Measurements from ENCODE around the gene LASP1. TPM values are rescaled to one million over a fixed set of nuclear protein-coding genes. Genes with fewer than 3 reads are reported as not detected.

The LASP1 gene
- polyA plus RNA-seq, 1 donor (not counting 4 experiments of a cell fraction or from before 2014, with no cell fraction given), result 88.1 TPM

DNA sequence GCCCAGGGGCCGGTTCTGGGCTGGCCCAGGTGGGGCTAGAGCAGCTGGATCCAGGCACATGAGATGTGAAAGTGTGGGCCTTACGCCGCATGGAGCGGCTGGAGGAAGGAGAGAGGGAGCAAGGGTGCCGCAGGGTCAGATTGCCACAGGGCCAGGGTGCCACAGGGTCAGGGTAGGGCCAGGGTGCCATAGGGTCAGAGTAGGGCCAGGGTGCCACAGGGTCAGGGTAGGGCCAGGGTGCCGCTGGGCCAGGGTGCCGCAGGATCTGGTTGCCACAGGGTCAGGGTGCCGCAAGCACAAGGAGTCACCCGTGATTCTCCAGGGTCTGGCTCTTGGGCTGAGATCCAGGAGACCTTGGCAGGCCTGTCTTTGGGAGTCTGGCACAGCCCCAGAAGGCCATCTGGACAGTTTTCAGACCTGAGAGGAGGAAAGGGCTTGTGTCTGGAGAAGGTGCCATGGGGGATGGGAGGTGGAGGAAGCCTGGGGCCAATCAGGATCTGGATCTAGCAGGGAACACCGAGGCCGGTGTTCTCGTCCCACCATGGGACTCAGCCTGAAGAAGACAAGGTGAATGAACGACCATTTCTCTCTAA, 42.5 kb downstream of the LASP1 start:
- no peak overlapping the region for H3K27ac ChIP-seq (ENCODE audit: control insufficient read depth, insufficient read depth, low read length)
- FAIRE-seq (no peak), DNase-seq (ENCODE audit: low read depth, low spot score) (no peak)
- no peak overlapping the region for H3K9ac ChIP-seq (ENCODE audit: control insufficient read depth, extremely low read depth, insufficient read depth, low read length)
- no peak overlapping the region for H3K4me3 ChIP-seq (ENCODE audit: control insufficient read depth in 2 of 3, extremely low read depth in 1 of 3, insufficient read depth in 2 of 3, low read depth in 1 of 3, low read length in 3 of 3)
- no peak for TF ChIP-seq CTCF (optimal IDR thresholded peaks at IDR 0.05 in 1 of 3, IDR thresholded peaks at IDR 0.05 in 1 of 3, conservative IDR thresholded peaks at IDR 0.05 in 1 of 3; ENCODE audit: extremely low read depth in 1 of 3, insufficient read depth in 2 of 3, low read length in 3 of 3)
- TF ChIP-seq EZH2 (IDR thresholded peaks at IDR 0.05; ENCODE audit: low read length), result no peak
- H3K9me1 ChIP-seq (ENCODE audit: control insufficient read depth, extremely low read depth, insufficient read depth, low read length), result no peaks in the 10 kb centered on the region
- no peak overlapping the region for H2AFZ ChIP-seq (ENCODE audit: control insufficient read depth, low read length)
- no peaks in the 10 kb centered on the region for H3K9me3 ChIP-seq (ENCODE audit: control insufficient read depth, low read depth, low read length)
- H3K79me2 ChIP-seq (ENCODE audit: control insufficient read depth, insufficient read depth, low read length), result peaks cover 30% of the 10 kb centered on the region
- H3K36me3 ChIP-seq (ENCODE audit: control insufficient read depth in 2 of 2, extremely low read depth in 1 of 2, insufficient read depth in 2 of 2, low read length in 2 of 2), result peaks cover 42 to 43% of the 10 kb centered on the region in 2 experiments
- H3K27me3 ChIP-seq (ENCODE audit: control insufficient read depth, extremely low read depth, insufficient read depth, low read length), result no peaks in the 10 kb centered on the region
- H4K20me1 ChIP-seq (ENCODE audit: control insufficient read depth, extremely low read depth, insufficient read depth, low read length), result peaks cover 8% of the 10 kb centered on the region
- no peak overlapping the region for H3K4me2 ChIP-seq (ENCODE audit: control insufficient read depth, extremely low read depth, insufficient read depth, low read depth, low read length)
- peaks cover 19% of the 10 kb centered on the region for H3K4me1 ChIP-seq (ENCODE audit: control insufficient read depth, extremely low read depth, insufficient read depth, low read length)
- dilution Hi-C loops (cut with MboI; ENCODE audit: extremely low pct_ligation_motif_present, low sequenced_read_pairs), result no loop called here

DNA sequence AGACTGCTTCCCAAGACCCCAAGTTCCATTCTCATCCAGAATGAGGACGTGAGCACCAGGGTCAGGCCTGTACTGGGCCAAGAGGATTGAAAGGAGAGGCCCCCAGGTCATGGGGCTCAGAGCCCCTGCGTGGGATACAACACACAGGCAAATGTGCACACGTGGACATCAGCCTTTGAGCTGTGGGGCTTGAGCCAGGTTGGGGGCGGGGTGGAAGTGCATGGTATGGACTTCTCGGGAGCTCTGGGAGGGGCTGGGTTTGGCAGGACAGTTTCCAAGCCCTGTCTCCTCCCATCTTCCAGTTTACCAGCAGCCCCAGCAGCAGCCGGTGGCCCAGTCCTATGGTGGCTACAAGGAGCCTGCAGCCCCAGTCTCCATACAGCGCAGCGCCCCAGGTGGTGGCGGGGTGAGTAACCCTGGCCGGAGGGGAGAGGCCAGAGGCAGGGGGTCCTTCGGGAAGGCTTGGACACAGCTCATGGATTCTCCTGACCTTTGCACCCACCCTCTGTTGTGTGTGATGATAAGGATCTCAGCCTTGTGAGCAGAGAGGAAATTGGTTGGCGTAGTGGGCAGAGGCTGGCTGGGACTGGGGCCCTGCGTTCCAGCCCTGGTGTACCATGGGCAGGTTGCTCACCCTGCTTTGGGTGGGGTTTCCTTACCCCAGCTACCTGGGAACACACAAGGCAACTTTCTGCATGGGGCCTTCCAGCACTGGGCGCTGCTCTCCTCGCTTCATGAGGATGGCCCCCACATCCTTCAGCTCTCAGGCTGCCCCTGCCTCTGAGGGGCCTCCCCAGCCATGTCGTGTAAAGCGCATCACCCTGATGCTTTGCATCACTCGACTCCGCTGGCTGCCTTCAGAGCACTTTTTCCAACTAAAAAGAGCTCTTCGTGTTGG, 45.1 kb downstream of the LASP1 start:
- H3K4me1 ChIP-seq (ENCODE audit: control insufficient read depth, extremely low read depth, insufficient read depth, low read length), result no peaks in the 10 kb centered on the region
- dilution Hi-C loops (cut with MboI; ENCODE audit: extremely low pct_ligation_motif_present, low sequenced_read_pairs), result no loop called here
- no peaks in the 10 kb centered on the region for H3K9me1 ChIP-seq (ENCODE audit: control insufficient read depth, extremely low read depth, insufficient read depth, low read length)
- H2AFZ ChIP-seq (ENCODE audit: control insufficient read depth, low read length), result no peak overlapping the region
- H3K79me2 ChIP-seq (ENCODE audit: control insufficient read depth, insufficient read depth, low read length), result peaks cover 18% of the 10 kb centered on the region
- TF ChIP-seq CTCF (optimal IDR thresholded peaks at IDR 0.05 in 1 of 3, IDR thresholded peaks at IDR 0.05 in 1 of 3, conservative IDR thresholded peaks at IDR 0.05 in 1 of 3; ENCODE audit: extremely low read depth in 1 of 3, insufficient read depth in 2 of 3, low read length in 3 of 3), result no peak
- no peak for TF ChIP-seq EZH2 (IDR thresholded peaks at IDR 0.05; ENCODE audit: low read length)
- no peak overlapping the region for H3K4me2 ChIP-seq (ENCODE audit: control insufficient read depth, extremely low read depth, insufficient read depth, low read depth, low read length)
- H3K4me3 ChIP-seq (ENCODE audit: control insufficient read depth in 2 of 3, extremely low read depth in 1 of 3, insufficient read depth in 2 of 3, low read depth in 1 of 3, low read length in 3 of 3), result no peak overlapping the region
- no peaks in the 10 kb centered on the region for H3K27me3 ChIP-seq (ENCODE audit: control insufficient read depth, extremely low read depth, insufficient read depth, low read length)
- no peaks in the 10 kb centered on the region for H3K9me3 ChIP-seq (ENCODE audit: control insufficient read depth, low read depth, low read length)
- H3K36me3 ChIP-seq (ENCODE audit: control insufficient read depth in 2 of 2, extremely low read depth in 1 of 2, insufficient read depth in 2 of 2, low read length in 2 of 2), result peaks cover 56 to 58% of the 10 kb centered on the region in 2 experiments
- FAIRE-seq (no peak), DNase-seq (ENCODE audit: low read depth, low spot score) (no peak)
- H3K27ac ChIP-seq (ENCODE audit: control insufficient read depth, insufficient read depth, low read length), result no peak overlapping the region
- H4K20me1 ChIP-seq (ENCODE audit: control insufficient read depth, extremely low read depth, insufficient read depth, low read length), result peaks cover 8% of the 10 kb centered on the region
- H3K9ac ChIP-seq (ENCODE audit: control insufficient read depth, extremely low read depth, insufficient read depth, low read length), result no peak overlapping the region

Measured in keratinocyte (primary cell).